ENCODE measurements around the gene CRIM1.
"Not testable (repeated sequence)": the region's sequence is repeated elsewhere in the genome, so short reads cannot be mapped to it uniquely, and the experiment has no call there.

CRIM1 gene

DNA sequence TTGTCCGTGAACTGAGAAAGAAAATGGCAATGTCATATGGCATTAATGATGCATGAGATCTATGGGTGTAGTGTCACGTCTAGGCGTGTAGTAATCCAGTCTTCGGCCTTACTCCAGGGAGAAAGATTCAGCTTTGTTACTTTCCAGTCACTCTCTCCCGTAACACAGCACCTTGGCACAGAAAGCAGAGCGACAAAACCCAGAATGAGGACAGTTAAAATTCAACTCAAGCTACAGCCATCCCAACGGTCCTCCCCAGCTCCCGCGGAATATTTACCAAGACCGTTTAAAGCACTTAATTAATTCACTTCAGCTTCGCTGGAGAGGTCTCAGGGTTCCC lies 797 bp upstream of the CRIM1 start:
- DNase-seq (ENCODE audit: low read depth): no peak

DNA sequence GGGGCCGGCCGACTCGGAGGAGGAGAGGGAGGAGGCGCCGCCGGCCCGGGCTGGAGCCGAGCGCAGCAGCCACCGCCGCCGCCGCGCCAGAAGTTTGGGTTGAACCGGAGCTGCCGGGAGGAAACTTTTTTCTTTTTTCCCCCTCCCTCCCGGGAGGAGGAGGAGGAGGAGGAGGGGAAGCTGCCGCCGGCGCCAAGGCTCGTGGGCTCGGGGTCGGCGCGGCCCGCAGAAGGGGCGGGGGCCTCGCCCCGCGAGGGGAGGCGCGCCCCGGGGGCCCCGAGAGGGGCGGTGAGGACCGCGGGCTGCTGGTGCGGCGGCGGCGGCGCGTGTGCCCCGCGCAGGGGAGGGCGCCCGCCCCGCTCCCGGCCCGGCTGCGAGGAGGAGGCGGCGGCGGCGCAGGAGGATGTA lies 316 bp downstream of the CRIM1 start:
- DNase-seq (ENCODE audit: low read depth): no peak

DNA sequence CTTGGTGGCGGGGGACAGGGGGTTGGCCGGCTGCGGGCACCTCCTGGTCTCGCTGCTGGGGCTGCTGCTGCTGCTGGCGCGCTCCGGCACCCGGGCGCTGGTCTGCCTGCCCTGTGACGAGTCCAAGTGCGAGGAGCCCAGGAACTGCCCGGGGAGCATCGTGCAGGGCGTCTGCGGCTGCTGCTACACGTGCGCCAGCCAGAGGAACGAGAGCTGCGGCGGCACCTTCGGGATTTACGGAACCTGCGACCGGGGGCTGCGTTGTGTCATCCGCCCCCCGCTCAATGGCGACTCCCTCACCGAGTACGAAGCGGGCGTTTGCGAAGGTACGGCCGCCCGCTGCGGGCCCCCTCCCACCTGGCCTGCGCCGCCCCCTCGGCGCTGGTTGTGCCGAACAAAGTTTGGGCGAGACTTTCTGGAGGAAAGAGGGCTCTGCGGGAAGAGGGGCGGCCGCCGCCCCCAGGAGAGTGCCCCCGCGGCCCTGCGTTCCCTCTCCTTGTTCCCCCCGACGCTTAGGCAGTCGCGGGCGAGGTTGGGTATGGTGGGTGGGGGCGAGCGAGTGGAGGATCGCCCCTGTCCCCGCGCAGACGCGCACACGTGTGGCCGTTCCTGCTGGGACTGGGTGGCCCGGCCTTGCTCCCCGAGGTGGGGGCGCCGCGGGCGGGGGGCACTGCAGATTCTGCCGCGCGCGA lies 866 bp downstream of the CRIM1 start:
- no peak for DNase-seq (ENCODE audit: low read depth)

DNA sequence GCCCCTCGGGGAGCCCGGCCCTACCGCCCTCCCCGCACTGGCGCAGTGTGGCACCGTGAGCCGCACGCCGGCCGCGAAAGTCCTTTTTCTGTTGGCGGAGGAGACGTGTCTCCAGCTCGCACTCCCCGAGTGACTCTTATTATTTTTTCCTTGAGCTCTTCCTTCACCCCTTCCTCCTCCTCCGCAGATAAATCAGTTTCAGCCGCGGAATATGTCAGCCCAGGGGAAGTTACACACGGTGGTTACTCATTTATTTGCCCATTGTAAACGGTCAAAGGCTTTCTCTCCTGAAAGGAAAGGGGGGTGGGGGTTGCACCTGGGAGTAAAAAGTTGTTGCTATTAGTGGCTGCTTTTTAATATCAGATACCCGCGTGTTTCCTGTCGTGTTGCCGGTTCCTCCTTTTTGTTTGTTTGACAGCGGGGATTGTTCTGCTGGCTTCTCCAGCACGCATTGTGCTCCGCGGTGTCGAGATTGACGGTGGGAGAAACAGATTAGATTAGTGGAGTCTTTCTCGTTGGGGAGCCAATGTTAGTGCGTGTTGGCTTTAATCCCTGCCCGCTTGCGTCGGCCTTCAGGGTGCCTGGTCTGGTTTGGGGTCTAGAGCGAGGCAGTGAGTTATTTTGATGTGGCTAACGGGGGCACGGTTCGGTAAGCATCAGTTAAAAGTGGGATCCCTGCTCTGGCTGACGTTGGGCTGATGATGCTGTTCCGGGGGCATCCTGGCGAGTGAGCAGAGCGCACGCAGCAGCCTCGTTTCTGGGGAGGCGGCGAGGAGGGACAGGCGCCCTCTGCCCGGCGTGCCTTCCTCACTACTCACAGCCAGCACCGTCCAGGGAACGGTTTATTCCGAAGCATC lies 1.6 kb downstream of the CRIM1 start:
- no peak for DNase-seq (ENCODE audit: low read depth)

DNA sequence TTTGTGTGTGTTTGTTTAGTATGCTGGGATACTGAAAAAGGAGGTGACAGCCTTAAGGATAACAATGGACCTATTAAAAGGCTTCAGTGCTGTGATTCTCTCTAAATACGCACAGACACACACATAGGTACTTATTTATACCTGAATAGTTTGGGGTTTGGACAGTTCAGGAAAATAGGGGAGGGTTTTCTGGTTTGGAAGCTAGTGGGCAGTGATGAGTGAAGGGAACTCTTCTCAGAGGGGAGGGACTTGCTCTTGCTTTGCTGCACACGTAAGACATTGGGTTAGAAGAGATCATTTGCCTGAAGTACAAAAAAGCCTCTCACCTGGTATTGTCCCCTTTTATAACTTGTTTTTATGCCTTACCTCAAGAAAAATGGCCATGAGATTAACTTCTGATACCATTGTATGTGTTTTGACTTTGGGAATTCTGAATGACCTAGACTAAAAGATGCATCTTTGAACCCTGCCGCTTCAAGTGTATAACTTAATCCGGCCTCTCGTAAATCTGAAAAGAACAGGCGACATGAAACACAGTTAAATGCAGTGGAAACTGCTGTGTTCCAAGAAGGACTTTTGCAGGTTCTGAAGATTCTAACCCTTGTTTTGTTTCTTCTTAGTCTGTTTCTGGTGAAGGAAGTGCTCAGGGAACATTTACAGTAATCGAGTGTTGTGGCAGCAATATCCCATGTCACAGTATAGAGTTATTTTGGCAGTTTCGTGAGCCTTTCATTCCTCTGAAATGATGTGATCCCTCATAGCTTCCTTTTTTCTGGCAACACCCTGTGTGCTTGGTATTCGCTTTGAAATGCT lies 2.5 kb downstream of the CRIM1 start:
- no peak for DNase-seq (ENCODE audit: low read depth)

DNA sequence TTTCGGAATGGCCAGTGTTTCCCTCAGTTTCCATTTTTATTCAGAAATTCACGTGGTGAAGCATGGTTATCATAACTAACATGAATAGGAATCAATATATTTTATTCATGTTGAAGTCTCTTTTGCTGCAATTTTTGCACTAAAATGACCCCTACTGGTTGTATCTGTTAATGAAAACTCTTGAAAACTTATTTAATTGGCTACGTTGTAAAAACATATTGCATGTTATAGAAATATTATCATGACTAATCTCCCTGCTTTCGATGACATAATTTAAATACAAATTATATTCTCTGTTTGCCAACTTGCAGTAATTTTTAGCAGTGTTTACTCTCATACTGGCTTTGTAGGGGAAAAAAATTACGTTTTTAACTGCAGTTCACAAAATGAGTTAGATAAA lies 3.5 kb downstream of the CRIM1 start:
- no peak for DNase-seq (ENCODE audit: low read depth)

DNA sequence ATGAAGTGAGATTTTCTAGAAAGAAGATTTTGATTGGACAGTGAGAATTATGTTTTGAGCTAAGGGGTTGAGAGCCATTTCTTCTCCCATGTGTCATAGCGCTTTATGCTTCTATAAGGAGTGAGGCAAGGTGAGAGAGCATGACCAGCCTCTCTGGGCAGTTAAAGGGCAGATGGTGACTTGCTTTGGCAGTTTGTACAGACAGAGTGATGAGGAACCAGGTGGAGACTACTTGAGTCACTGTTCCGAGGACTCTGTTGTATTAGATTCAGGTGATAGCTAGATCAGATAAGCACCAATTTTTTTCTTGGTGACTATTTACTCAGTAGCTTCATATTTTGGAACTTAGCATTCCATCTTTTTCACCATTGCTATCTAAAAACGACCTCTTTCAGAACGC lies 4.5 kb downstream of the CRIM1 start:
- no peak for DNase-seq (ENCODE audit: low read depth)

DNA sequence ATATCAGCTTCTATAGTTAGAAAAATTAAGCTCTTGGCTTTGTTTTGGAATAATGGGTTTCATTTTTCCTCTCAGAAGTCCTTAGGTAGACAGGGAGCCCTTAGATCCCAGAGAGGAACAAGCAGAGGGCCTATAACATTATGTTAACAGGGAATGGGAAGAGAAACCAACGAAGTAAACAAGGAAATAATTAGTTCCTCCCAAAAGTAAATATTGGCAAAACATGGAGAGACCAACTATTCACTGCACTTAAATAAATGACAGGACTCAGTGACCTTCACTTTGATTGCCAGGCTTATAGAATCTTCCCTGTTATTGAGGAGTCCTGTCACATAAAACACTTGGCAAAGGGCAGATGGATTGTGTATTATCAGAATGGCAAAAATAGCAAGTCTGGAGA lies 5.3 kb downstream of the CRIM1 start:
- DNase-seq (ENCODE audit: low read depth): no peak

DNA sequence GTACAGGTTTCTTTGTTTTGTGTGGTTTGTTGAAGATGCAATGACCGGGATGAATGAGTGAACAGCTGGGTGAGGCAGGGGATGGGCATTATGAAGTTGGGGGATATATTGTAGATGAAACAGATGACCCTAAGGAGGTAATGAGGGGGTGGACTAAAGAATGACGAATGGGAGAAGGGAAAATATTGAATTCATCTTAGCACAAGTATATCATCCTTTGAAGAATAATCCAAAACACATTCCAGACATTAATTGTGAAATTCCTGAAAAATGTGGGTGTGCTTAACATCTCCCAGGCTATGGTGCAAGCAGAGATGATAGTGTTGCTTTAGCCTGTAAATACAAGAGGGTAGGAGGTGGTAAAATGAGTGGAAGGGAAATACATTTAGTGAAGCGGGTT lies 5.8 kb downstream of the CRIM1 start:
- DNase-seq (ENCODE audit: low read depth): no peak

DNA sequence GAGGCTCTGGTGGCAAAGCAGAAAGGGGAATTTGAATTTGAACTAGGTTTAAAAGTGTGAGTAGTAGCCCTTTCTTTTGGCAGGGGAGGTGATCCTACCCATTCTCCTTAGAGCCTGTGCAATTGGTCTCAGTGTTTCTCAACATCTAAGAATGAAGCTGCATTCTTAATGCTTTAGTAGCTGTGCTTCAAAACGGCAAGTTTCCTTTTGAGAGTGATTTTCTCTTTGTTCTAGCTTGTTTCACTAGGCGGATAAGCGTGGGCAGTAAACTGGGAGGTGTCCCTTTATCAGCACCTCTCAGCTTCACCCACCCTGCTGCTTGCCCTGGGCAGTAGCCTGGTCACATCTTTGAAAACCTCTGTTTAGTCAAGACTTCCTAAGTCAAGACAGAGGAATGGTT lies 6.7 kb downstream of the CRIM1 start:
- no peak for DNase-seq (ENCODE audit: low read depth)

DNA sequence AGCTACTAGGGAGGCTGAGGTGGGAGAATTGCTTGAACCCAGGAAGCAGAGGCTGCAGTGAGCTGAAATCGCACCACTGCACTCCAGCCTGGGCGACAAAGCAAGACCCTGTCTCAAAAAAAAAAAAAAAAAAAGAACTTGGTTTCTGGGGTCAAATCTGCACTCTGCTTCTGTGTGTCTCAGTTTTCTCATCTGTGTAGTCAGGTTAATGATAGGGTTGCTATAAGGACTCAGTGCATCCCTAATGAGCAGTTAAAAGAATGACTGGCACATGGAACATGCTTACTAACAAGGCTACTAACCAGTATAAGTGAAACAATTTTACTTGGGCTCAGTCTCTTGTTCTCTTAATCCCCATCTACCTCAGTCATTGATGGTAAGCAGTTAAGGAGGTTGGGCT lies 7.5 kb downstream of the CRIM1 start:
- DNase-seq (ENCODE audit: low read depth): not testable (repeated sequence)

DNA sequence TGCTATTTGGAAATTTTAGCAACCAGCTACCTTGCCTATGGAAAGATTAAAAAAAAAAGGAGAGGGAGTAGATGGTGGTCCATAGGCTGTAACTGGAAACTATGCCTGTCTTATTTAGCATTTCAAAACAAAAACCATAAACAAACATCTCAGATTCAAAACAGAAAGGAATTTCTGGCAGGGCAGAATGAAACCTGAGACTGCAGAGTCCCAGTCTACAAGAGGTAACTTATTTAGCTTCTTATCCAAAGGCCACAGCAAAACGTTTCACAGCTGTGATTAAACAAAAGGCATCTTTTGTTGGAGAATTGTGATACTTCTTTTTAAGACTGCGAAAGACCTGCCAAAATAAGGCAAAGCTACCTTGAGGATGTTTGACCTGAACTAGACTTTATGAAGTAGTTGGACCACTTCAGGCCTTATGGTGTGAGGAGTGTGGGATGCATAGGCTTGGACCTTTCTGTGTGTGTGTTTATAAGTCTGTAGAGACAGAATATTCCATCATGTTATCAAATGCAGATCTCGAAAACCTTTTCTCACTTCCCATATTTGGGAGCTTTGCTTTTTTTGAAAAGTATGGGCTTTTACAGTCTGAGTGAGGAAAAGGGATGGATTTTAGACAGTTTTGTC lies 11.0 kb downstream of the CRIM1 start:
- DNase-seq (ENCODE audit: low read depth): no peak

DNA sequence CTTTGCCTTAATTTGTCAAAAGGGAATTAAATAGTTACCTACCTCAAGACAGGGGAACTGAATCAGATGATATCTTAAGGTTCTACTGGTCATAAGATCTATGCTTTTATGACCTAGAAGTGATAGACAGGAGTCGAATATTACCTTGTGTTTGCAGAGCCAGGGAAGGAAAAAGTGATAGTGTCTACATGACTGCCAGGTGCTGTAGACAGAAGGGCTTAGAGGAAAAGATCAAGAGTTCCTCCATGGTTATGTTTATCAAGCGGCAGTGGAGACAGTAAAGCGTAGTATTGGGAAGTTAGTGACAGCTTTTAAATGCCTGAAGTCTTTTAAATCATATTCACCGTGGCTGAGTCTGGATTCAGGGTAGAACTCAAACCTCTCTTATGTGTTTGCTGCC lies 11.9 kb downstream of the CRIM1 start:
- no peak for DNase-seq (ENCODE audit: low read depth)

DNA sequence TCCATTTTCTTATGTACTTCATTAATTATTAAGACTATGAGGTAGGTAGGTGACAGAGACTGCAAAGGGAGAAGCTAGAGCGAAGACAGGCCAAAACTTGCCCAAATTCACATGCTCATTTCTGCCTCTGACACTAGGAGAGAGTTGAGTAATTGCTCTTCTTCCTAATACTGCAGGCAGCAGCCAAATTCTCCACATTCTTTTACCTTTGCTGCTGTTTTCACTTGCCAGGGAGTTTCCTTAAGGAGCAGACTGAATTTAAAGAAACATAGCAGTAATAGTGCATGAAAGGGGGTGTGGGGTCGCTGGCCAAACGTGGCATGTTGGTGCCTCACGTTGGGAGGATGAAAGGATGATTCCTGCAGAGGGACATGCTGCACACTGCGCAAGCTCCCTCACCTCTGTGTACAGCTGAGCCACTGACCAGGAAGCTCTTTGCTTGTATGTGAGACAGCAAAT lies 12.3 kb downstream of the CRIM1 start:
- no peak for DNase-seq (ENCODE audit: low read depth)

DNA sequence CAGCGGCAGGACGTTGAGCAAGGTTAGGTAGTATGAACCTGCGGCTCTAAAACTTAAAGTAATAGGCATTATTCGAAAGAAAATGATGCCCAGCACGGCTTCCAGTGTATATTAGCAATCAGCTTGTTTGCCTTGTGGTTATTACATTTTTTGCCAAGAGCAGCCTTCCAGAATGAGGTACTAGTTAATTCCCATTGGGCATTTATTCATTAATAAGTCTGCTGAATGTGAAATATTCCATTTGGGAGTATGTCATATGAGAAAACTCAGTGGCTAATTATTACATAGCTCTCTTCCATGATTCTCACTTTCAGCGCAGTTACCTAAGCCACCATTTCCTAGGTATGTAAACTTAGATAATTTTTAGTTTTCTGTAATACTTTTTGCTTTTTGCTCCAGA lies 12.9 kb downstream of the CRIM1 start:
- DNase-seq (ENCODE audit: low read depth): no peak

DNA sequence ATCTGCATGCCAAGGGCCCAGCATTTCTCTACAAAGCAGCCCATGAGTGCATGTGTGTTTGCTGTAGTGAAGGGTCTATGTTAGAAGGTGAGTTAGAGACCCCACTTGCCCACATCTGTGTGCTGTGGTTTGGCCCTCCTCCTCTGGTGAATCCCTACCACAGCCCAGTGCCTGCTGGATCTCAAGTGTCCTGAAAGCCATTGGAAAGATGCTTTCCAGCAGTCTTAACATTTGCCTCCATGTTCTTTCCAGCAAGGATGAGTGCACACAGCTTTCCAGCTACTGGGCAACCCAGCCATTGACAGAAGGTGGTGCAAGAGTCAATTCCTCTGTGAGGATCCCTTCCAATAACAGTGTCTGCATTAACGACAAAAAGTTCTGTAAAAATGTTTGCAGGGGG lies 13.6 kb downstream of the CRIM1 start:
- DNase-seq (ENCODE audit: low read depth): no peak

DNA sequence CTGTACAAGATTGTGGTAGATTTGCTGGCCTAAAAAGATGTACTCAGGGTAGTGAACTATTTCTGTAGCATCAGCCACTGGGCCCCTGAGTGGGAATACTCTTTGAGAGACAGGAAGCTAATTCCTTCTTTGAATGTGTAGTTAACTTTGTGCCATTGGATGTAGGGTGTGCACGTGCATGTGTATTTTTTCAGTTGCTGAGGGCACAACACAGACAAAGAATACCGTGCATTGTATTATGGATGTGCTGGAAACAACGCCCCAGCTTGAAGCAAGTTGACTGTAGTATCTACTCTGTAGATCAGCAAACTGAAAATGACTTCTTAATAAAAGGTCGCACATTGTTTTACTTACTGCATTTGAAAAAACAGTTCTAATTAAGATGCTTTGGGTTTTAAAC lies 14.1 kb downstream of the CRIM1 start:
- DNase-seq (ENCODE audit: low read depth): no peak

DNA sequence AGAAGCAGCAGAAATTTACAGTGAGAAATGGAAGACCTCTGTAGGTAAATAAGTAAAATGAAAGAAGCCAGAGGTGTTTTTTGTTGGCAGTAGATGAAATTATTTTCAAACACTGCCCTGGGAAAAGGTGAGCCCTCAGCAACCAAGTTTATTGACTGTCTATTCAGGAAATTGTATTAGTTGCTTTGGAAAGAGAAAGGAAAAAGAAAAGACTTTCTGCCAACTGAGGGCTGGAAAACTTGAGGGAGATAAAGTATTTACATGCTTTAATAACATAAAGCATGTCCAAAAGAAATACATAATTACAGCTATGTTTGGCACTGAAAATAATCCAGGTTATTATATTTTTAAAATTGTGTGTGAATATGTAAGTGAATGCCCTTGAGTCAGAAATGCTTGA lies 14.7 kb downstream of the CRIM1 start:
- no peak for DNase-seq (ENCODE audit: low read depth)

DNA sequence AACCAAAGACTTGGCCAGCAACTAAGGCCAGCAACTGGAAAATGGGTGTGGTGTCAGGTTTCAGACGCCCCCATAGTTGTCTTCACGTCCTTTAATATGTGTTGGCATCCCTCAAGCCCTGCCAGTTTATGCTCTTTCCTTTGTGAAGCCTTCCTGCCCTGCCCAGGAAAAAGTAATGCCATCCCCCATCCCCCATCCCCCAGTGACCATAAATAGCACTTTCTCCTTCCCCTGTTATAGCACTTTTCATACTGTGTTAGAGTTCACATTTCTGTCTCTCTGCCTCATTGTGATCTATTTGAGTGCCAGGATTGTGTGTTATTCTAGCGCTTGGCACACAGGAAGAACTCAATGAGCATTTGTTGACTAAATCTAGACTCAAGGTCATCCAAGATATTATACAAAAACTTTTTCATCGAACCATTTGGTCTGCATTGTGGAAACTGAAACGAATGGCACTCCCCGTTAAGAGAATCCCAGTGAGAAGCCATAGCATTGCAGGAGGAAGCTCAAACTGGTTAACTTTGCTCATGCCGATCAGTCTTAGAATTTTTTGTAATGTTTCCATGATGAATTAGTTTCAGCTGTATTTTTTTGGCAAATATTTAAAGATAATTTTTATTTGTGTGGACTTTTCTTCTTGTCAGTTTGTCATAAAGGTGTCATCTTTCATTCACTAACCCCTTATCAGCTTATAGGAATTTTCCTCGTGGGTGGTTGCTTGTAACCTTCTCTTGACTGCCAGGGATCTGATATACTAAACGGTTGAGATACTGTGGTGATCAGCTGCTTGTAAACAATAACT lies 15.7 kb downstream of the CRIM1 start:
- no peak for DNase-seq (ENCODE audit: low read depth)

DNA sequence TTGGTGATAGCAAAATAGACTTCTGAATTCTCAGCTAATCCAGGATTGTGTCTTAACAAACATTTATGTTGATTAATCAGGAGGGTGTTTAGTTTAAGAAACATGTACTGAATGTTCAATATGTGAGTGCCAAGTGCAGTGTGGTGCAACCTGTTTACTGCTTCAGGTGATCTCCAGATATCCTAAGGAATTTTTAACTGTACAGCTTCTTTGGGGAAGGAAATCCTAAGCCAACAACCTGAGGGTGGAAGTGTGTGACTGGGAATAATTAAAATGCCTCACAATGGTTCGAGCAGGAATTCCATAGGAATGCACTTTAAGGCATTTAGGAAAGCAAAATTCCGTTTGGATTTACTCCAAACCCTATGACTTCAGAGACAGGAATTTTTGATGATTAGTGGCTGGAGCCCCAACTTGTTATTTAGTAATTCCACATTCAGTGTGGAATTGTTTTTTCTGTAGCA lies 16.4 kb downstream of the CRIM1 start:
- DNase-seq (ENCODE audit: low read depth): no peak

DNA sequence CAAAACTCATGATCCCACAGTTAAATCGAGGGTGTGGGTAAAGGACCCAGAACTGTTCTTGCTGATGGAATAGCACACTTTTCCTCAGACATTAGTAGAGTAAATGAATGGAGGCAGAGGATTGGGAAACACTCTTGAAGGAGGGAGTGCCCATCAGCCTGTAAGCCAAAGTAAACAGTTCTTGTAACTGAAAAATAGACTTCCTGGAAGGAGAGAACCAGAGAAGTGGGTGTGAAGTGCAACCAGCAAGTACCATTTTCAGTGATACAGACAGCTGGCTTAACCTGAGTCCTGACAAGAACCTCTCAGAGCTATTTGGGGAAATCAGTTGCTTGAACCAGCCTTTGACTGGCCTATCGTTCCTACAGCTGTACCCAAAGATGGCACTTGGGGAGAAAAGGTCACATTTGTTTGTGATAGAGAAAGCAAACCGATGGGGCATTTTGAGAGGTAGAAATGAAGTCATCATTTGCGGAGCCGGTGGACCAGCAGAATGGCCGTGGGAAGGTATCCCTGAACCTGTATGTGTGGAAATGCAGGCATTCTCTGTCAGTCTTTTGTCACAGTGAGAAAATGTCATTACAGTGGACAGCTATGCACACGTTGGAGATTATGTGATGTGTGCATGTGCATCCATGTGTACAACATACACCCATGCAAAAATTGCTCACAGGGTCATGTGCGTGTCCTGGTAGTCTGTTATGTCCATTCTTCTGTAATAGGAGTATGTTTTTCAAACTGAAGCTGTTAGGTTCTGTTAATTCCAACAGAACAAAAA lies 17.8 kb downstream of the CRIM1 start:
- DNase-seq (ENCODE audit: low read depth): no peak

Data from non-pigmented ciliary epithelial cell (primary cell).